IMR-90 (cell line): ENCODE measurements around the gene RIMS1. TPM values are rescaled to one million over a fixed set of nuclear protein-coding genes. Genes with fewer than 3 reads are reported as not detected.

Experiments
- ATAC-seq: fragments of 200-7000 bp; cut with Tn5 transposase; 2 replicates; pipeline ENCODE4 v1.9.1; 2020; ENCODE audit warnings: low read depth, mild to moderate bottlenecking, moderate library complexity
- BruUV-seq: library from RNA; stranded (reverse); fragments of 400-500 nt; replicated peaks from 2 replicates; lab custom pipeline; 2021; lab: Mats Ljungman, UMichigan
- CTCF ChIA-PET: fragments of 300-600 bp; formaldehyde crosslinking; extraction: SDS; loops from one replicate; lab custom pipeline; 2021; ENCODE audit warnings: antibody characterized with exemption; lab: Yijun Ruan, JAX
- POLR2A ChIA-PET: fragments of 300-600 bp; sonication (Branson Sonifier 250); formaldehyde crosslinking; loops from one replicate; lab custom pipeline; 2022; ENCODE audit warnings: antibody characterized with exemption; ENCODE audit not compliant: unreplicated experiment; lab: Charles Lee
- DNase-seq: peaks from one replicate; pipeline ENCODE4 v3.0.0; 2013
- H2AFZ ChIP-seq: replicated peaks from 2 replicates; pipeline ENCODE3; 2013; ENCODE audit warnings: low read length, mild to moderate bottlenecking; ENCODE audit not compliant: poor library complexity
- H2AK5ac ChIP-seq: 2 replicates; pipeline ENCODE4 v1.6.1; 2013; ENCODE audit warnings: low read depth, low read length, inconsistent platforms
- H2AK9ac ChIP-seq: replicated peaks from 2 replicates; pipeline ENCODE3; 2013; ENCODE audit warnings: mild to moderate bottlenecking, low read depth, low read length, moderate library complexity; ENCODE audit not compliant: poor library complexity
- H2BK120ac ChIP-seq: 2 replicates; pipeline ENCODE4 v1.6.1; 2013; ENCODE audit warnings: low read depth, low read length, inconsistent platforms
- H2BK15ac ChIP-seq: 3 replicates; pipeline ENCODE4 v1.6.1; 2013; ENCODE audit warnings: low read depth, low read length, inconsistent platforms
- H2BK20ac ChIP-seq: 2 replicates; pipeline ENCODE4 v1.6.1; 2013; ENCODE audit warnings: low read depth, mild to moderate bottlenecking, inconsistent platforms, low read length, moderate library complexity
- H2BK5ac ChIP-seq: 2 replicates; pipeline ENCODE4 v1.6.1; 2013; ENCODE audit warnings: mild to moderate bottlenecking, low read depth, low read length, inconsistent platforms; ENCODE audit not compliant: poor library complexity, severe bottlenecking
- H3K14ac ChIP-seq: replicated peaks from 2 replicates; pipeline ENCODE4 v1.6.1; 2013; ENCODE audit warnings: low read depth, low read length, inconsistent platforms
- H3K18ac ChIP-seq: 2 replicates; pipeline ENCODE4 v1.6.1; 2013; ENCODE audit warnings: low read depth, low read length, control low read depth
- H3K23ac ChIP-seq: 2 replicates; pipeline ENCODE4 v1.6.1; 2013; ENCODE audit warnings: low read depth, low read length, inconsistent platforms
- H3K27ac ChIP-seq: 2 replicates; pipeline ENCODE4 v1.5.1; 2013; ENCODE audit warnings: mild to moderate bottlenecking, control low read depth, low read length; ENCODE audit not compliant: insufficient read depth
- H3K27me3 ChIP-seq: 2 replicates; pipeline ENCODE4 v1.6.1; 2013; ENCODE audit warnings: low read length; ENCODE audit not compliant: control insufficient read depth, insufficient read depth
- H3K36me3 ChIP-seq: 2 replicates; pipeline ENCODE4 v1.6.1; 2013; ENCODE audit warnings: low read length, mixed read lengths; ENCODE audit not compliant: control insufficient read depth, insufficient read depth
- H3K4ac ChIP-seq: 2 replicates; pipeline ENCODE4 v1.6.1; 2013; ENCODE audit warnings: low read depth, low read length, inconsistent platforms
- H3K4me1 ChIP-seq: 2 replicates; pipeline ENCODE4 v1.6.1; 2013; ENCODE audit warnings: low read length, mixed read lengths; ENCODE audit not compliant: control insufficient read depth, insufficient read depth
- H3K4me2 ChIP-seq: 2 replicates; pipeline ENCODE4 v1.6.1; 2013; ENCODE audit warnings: low read depth, mild to moderate bottlenecking, control low read depth, low read length, moderate library complexity
- H3K4me3 ChIP-seq: 2 replicates; pipeline ENCODE4 v1.5.1; 2013; ENCODE audit warnings: low read depth, mild to moderate bottlenecking, control low read depth, low read length, moderate library complexity; ENCODE audit not compliant: insufficient read depth
- H3K56ac ChIP-seq: 2 replicates; pipeline ENCODE4 v1.6.1; 2013; ENCODE audit warnings: low read length, inconsistent platforms; ENCODE audit not compliant: insufficient read depth; ENCODE audit errors: extremely low read depth
- H3K79me1 ChIP-seq, 2 experiments: 2 replicates each; pipeline ENCODE4 v1.6.1; 2013; ENCODE audit warnings: low read length in 2 of 2, inconsistent platforms in 1 of 2, low read depth in 1 of 2
- H3K9ac ChIP-seq: 2 replicates; pipeline ENCODE4 v1.6.1; 2013; ENCODE audit warnings: low read depth, low read length, control low read depth
- H3K9me1 ChIP-seq: 2 replicates; pipeline ENCODE4 v1.6.1; 2013; ENCODE audit warnings: low read length, inconsistent platforms; ENCODE audit not compliant: insufficient read depth
- H3K9me3 ChIP-seq: 2 replicates; pipeline ENCODE4 v1.6.1; 2013; ENCODE audit warnings: low read length; ENCODE audit not compliant: control insufficient read depth, insufficient read depth
- H4K20me1 ChIP-seq: 2 replicates; pipeline ENCODE4 v1.6.1; 2013; ENCODE audit warnings: low read length, inconsistent platforms; ENCODE audit not compliant: insufficient read depth
- H4K5ac ChIP-seq: 2 replicates; pipeline ENCODE4 v1.6.1; 2013; ENCODE audit warnings: mild to moderate bottlenecking, low read depth, low read length, control low read depth
- H4K8ac ChIP-seq, 2 experiments: 2 replicates each; pipeline ENCODE4 v1.6.1; 2013; ENCODE audit warnings: low read depth in 2 of 2, low read length in 2 of 2, control low read depth in 1 of 2, inconsistent platforms in 1 of 2
- H4K91ac ChIP-seq: 2 replicates; pipeline ENCODE4 v1.6.1; 2013; ENCODE audit warnings: low read depth, low read length, inconsistent platforms; ENCODE audit not compliant: insufficient read depth
- NFE2L2 ChIP-seq: fragments of 150-350 bp; IDR thresholded peaks from 2 replicates; pipeline ENCODE4 v1.6.1; 2016; ENCODE audit warnings: low read depth, mild to moderate bottlenecking, low read length
- RAD21 ChIP-seq: IDR thresholded peaks from 2 replicates; pipeline ENCODE4 v1.6.1; 2012; ENCODE audit warnings: low read length, improper control_type of control experiment
- WGBS, 2 experiments: methylation state at CpG; one replicate each; pipeline versions ENCODE4 v1.1.5 to v1.1.7; 2013; ENCODE audit warnings: missing lambda C conversion rate in 2 of 2; ENCODE audit not compliant: insufficient read length in 1 of 2; ENCODE audit errors: extremely low coverage in 2 of 2; 5-methylcytosine and 5-hydroxymethylcytosine counted together
- dilution Hi-C: fragments of 300-500 bp; cut with HindIII; formaldehyde crosslinking; loops from one replicate; pipeline ENCODE4 v1.14.3; 2018; ENCODE audit warnings: low sequenced_read_pairs; ENCODE audit not compliant: unreplicated experiment
- in situ Hi-C: fragments of 300-500 bp; cut with MboI; formaldehyde crosslinking; loops from 3 replicates; pipeline ENCODE4 v1.14.3; 2019; ENCODE audit warnings: low sequenced_read_pairs, inconsistent platforms, mixed read lengths
- intact Hi-C: fragments of 100-400 bp; cut with micrococcal nuclease; formaldehyde crosslinking; loops from 2 replicates; pipeline ENCODE4 v1.10.0; 2022
- polyA plus RNA-seq, 3 experiments: library from polyadenylated mRNA; depleted of rRNA; stranded (reverse); fragments of >200 nt; gene quantifications; 2 replicates each; pipeline ENCODE4 v1.2.3, GENCODE V29; 2012; ENCODE audit warnings: low replicate concordance in 1 of 3
- total RNA-seq: library from RNA; depleted of rRNA; stranded (reverse); fragments of >200 nt; gene quantifications from 2 replicates; pipeline ENCODE4 v1.2.3, GENCODE V29; 2012
- TF ChIP-seq, protein P1 (sequence below): fragments of 150-350 bp; IDR thresholded peaks from 2 replicates; pipeline ENCODE4 v1.6.1; 2017; ENCODE audit warnings: mild to moderate bottlenecking, antibody characterized with exemption, low read length, low read depth

RIMS1 gene
- total and polyA plus RNA-seq, 2 of the 4 experiments (the other 2 are of a cell fraction) = 0.44 to 3.8 TPM

DNA sequence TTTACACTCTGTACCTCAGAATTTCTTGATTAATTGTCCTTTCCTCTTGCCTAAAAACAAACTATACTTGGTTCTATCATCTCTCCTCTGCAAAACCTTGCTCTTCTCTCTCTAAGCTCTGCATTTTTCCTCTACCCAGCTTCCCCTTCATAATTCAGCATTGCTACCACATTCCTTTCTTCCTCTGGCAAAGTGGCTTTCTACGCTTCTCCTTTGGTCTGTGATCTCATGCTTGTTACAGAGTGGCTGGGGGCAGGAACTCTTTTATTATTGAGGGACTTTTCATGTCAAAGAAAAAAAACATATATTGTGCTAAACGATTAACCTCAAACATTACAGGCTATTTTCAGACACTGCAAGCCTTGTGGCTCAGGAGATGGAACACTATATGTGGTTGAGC is 402.2 kb downstream of the RIMS1 start:
- Histone ChIP-seq H2AFZ (no peak overlapping the region), H2BK15ac (no peak overlapping the region), H3K79me1 (no peaks in the 10 kb centered on the region), H4K91ac (no peak overlapping the region), H3K14ac (no peak overlapping the region), H3K9me1 (no peaks in the 10 kb centered on the region), H4K5ac (no peak overlapping the region), H2BK20ac (no peak overlapping the region), H3K27me3 (no peaks in the 10 kb centered on the region), H3K9me3 (no peaks in the 10 kb centered on the region), H2BK5ac (no peak overlapping the region), H3K27ac (no peak overlapping the region), H3K56ac (no peak overlapping the region), H2AK9ac (no peak overlapping the region), H3K4me2 (no peak overlapping the region), H2AK5ac (no peak overlapping the region), H4K20me1 (no peaks in the 10 kb centered on the region), H3K18ac (no peak overlapping the region), H3K4ac (no peak overlapping the region), H2BK120ac (no peak overlapping the region), H4K8ac (no peak overlapping the region), H3K4me1 (no peaks in the 10 kb centered on the region), H3K23ac (no peak overlapping the region), H3K4me3 (no peak overlapping the region), H3K36me3 (no peaks in the 10 kb centered on the region), H3K9ac (no peak overlapping the region)
- intact Hi-C loops (no loop called here), in situ Hi-C loops (no loop called here), dilution Hi-C loops (no loop called here)
- DNase-seq (no peak), ATAC-seq (no peak)
- no CpG with 5 or more reads among the region's 2 CpGs for WGBS, 2 experiments
- POLR2A ChIA-PET = no interaction called here
- BruUV-seq = no TSS peak
- CTCF ChIA-PET = no interaction called here
- no peak for TF ChIP-seq NFE2L2
- TF ChIP-seq, protein P1, sequence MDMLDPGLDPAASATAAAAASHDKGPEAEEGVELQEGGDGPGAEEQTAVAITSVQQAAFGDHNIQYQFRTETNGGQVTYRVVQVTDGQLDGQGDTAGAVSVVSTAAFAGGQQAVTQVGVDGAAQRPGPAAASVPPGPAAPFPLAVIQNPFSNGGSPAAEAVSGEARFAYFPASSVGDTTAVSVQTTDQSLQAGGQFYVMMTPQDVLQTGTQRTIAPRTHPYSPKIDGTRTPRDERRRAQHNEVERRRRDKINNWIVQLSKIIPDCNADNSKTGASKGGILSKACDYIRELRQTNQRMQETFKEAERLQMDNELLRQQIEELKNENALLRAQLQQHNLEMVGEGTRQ = no peak
- TF ChIP-seq RAD21 = no peak
